Neural progenitor cell (in vitro differentiated cells): ENCODE results near the gene BMPR1B.

Experiments
- CTCF ChIP-seq: fragments of 200-600 bp; sonication (generic); IDR thresholded peaks from 2 replicates; pipeline ENCODE4 v1.5.1; 2017; ENCODE audit warnings: antibody characterized with exemption, mild to moderate bottlenecking
- EZH2phosphoT487 ChIP-seq: fragments of 200-600 bp; sonication (generic); IDR thresholded peaks from 2 replicates; pipeline ENCODE4 v1.6.1; 2017; ENCODE audit warnings: antibody characterized with exemption

DNA sequence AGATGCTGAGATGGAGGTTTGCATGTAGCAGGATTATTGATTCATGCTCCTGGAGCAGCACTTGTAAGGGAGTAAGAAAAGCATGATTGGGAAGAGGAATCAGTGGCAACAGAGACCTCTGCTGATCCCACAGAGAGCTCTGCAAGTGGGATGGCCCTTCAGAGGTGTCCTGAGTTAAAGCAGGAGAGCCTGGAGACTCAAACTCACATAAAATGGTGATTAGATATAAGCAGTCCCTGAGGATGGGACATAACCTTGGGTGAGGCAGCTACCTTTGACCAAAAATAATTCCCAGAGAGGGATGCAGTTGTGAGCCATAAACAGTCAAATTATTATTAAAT is 25.4 kb upstream of the BMPR1B start:
- TF ChIP-seq CTCF: no peak
- no peak for TF ChIP-seq EZH2phosphoT487
